Middle frontal gyrus (tissue), 1 donor: ENCODE results near the gene GPR4.
"Not testable (repeated sequence)": the region's sequence is repeated elsewhere in the genome, so short reads cannot be mapped to it uniquely, and the experiment has no call there.

ENCODE experiments used
- DNase-seq: peaks from one replicate; pipeline ENCODE4 v3.0.0-alpha.2; 2015; ENCODE audit warnings: low spot score; ENCODE audit errors: extremely low spot score

GPR4 gene

DNA sequence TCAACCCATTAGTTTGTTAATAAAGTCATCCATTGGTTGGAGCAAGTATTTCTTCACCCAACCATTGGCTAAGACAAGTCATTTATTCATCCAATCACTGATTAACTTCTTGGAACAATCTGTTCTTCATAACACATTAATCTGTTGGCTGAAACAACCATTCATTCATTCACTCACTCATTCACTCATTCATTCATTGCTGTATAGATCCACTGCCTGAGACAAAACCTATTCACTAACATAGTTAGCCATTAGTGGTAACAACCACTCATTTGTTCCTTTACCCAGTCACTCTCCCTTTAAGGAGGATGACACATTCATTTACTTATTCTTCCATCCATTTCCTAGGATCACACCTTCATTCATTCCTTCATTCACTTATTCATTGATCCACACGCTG lies 22.0 kb upstream of the GPR4 start:
- no peak for DNase-seq

GRCh38 chr19:45621976-45622503 lies 20.0 kb upstream of the GPR4 start:
- no peak for DNase-seq

DNA sequence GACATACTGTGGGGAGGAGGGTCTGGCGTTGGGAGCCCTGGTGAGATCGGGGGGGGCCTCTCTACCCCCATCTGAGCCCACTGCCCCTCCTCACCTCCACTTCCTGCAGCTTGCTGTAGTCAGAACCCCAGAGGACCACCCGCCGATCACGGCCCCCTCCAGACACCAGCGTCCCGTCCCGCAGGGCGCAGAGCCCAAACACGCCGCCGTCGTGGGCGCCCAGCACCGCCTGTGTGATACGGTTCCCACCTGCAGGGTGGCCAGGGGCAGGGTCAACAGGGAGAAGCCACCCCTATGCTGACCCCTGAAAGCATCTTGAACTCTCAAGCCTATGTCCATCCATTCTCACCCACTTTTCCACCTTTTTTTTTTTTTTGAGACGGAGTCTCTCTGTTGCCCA lies 19.4 kb upstream of the GPR4 start:
- DNase-seq = no peak

GRCh38 chr19:45616704-45617017 lies 14.6 kb upstream of the GPR4 start:
- no peak for DNase-seq

GRCh38 chr19:45615795-45616703 lies 14.0 kb upstream of the GPR4 start:
- DNase-seq = no peak

DNA sequence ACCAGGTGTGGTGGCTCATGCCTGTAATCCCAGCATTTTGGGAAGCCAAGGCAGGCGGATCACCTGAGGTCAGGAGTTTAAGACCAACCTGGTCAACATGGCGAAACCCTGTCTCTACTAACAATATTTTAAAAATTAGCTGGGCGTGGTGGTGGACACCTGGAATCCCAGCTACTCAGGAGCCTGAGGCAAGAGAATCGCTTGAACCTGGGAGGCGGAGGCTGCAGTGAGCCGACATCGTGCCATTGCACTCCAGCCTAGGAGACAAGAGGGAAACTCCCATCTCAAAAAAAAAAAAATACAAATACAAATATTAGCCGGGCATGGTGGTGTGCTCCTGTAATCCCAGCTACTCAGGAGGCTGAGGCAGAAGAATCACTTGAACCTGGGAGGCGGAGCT lies 13.0 kb upstream of the GPR4 start:
- not testable (repeated sequence) for DNase-seq

DNA sequence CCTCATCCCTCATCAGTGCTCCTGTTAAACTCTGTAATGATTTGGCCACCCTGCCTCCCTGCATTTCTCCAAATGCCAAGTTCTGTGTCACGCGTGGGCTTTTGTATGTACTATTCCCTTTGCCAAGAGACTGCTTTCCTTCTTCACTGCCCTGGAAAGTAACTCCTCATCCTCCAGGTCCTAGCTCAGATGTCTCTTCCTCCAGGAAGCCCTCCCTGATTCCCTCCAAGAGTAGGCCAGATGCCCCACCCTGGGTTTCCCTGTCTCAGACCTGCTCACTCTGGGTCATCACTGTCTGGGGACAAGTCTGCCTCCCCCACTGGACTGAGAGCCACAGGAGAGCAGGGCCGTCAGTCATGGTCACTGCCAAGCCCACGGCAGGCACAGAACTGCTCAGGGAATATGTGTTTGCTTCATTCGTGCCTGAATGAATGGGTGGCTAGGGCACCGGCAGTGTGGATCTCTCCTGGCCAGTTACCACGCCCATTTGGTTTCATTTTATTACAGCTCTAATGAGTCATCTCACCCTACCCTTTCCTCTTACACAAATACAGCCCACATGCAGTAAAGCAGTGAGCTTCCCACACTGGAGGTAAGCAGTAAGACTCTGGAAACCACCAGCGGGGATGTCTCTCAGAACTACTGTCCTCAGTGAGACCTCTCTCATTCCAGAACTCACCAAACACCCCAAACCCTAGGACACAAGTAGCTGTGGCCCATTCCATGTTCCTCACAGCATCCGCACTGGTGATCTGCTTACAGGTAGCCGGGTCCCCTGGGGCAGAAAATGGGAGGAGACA lies 12.1 kb upstream of the GPR4 start:
- DNase-seq = no peak

DNA sequence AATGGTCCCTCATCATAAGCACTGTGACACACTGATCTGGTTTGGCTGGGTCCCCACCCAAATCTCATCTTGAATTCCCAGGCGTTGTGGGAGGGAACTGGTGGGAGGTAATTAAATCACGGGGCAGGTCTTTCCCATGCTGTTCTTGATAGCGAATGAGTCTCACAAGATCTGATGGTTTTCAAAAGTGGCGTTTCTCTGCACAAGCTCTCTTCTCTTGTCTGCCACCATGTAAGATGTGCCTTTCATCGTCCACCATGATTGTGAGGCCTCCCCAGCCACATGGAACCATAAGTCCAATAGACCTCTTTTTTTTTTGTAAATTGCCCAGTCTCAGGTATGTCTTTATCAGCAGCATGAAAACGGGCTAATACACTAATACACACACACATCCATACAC lies 6.9 kb upstream of the GPR4 start:
- no peak for DNase-seq

DNA sequence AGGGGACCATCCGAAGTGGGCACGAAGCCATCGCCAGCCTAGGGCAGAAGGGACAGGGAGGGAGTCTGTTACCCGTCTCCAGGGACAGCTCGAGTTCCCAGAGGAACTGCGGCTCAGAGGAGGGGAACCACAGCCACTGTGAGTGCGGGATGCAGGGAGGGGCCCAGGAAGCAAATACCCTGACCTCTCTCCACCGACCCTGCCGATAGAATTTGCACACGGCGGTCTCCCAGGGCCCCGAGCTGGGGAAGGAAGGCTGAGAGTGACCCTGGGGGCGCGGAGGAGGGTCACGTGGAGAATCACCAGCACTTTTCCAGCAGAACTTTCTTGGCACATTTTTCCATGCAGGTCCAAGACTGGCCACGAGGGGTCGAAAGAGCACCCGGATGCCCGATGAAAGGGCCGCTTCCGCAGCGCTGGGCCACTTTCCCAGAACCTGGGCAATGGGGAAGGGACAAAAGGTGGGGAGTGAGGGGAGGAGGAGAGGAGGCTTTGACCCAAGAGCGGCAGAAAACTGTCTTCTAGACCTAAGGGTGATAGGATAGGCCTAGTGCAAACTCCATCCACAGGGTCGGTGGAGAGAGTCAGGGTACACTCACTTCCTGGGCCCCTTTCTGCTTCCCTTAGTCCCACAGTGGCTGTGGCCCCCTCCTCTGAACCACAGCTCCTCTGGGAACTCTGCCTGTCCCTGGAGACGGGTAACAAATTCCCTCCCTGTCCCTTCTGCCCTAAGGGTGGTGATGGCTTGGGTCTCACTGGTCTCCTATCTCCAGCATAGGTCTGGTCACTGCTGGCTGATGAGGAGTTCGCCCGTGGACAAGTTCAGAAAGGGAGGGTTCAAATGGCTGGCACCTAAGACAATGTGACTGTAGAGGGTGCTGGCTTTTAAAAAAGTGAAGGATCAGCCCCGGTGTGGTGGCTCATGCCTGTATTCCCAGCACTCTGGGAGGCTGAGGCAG lies 5.3 kb upstream of the GPR4 start:
- peak; percentile 47 for DNase-seq

DNA sequence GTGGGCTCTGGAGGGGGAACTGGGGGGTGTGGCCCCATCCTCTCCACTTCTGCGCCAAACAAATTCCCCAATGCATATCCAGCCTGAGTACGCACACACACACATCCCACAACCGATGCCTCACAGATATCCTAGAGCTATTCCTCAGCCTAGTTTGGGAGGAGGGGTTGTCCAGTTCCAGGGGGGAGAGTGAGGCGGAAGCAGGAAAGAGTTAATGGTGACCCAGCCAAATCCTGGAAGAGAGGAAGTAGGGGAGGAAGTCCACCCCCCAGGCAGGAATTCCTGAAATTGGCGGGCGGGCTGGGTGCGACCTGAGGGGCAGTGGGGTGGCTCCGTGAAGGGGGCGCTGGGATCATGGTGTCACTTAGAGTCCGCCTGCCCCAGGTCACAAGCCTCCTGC lies 897 bp downstream of the GPR4 start:
- no peak for DNase-seq

- DNase-seq = no peak
Observed at GRCh38 chr19:45600340-45600885, 1.6 kb downstream of the GPR4 start.

DNA sequence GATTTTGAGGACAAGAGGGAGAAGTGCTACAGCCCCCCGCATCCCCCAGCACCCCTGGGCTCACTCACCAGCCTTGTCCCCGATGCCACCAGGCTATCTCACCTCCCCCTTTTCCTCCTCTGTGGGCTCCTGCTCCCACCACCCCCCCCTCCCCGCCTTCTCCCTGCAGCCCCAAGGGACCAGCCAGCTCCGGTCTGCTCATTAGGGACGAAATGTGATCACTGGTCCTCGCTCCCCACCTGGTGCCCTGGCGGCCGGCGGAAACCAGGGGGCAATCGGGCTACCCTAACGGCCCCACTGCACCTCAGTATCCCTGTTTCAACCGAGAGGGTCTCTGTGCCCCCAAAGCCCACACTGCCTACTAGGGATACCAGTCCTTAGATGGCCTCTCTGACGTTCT lies 2.7 kb downstream of the GPR4 start:
- no peak for DNase-seq

GRCh38 chr19:45598267-45599001 lies 3.6 kb downstream of the GPR4 start:
- DNase-seq = no peak

DNA sequence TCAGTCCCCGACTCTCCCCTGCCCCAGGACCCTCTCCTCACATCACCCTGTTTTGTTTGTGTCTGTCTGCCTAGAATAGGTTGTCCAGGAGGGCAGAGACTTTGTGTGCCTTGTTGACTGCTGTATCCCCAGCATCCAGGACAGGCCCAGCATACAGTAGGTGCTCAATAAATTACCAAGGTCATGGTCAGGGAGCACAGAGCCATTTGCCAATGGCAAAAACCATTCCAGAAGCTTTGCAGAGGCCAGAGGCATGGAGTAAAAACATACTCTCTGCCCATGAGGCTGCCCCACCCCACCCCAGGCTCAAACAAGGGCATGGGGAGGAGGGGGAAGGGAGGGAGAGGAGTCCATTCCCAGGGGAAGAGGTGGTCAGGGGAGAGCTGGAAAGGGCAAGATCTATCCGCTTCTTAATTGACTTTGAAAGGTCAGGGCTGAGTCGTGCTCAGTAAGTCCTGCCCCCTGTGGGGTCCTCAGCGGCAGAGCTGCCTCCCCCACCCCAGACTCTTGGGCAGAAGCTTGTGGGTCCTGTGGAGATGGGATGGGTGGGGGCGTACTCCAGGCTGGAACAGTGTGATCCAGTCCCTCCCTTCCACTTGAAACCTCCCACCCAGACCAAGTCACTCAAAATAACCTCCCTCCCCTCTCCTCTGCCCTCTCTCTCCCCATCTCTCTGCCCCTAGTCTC lies 4.4 kb downstream of the GPR4 start:
- DNase-seq = no peak

GRCh38 chr19:45595814-45596213 lies 6.2 kb downstream of the GPR4 start:
- DNase-seq = no peak

DNA sequence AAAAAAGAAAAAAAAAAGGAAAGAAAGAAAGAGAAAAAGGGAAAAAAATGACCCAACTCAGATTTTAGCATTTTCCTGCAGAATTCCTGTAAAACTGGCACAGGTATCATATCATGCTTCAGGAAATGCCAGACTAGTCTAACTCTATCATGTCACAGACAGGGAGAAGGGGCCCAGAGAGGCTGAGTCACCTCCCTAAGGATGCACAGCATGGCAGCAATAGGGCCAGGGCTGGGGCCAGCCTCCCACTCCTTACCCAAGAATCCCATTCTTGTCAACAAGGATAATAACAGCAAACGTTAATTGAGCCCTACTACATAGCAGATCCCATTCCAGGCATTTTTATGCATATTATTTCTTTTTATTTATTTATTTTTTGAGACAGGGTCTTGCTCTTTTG lies 8.5 kb downstream of the GPR4 start:
- no peak for DNase-seq

GRCh38 chr19:45592366-45592765 lies 9.6 kb downstream of the GPR4 start:
- DNase-seq = no peak

DNA sequence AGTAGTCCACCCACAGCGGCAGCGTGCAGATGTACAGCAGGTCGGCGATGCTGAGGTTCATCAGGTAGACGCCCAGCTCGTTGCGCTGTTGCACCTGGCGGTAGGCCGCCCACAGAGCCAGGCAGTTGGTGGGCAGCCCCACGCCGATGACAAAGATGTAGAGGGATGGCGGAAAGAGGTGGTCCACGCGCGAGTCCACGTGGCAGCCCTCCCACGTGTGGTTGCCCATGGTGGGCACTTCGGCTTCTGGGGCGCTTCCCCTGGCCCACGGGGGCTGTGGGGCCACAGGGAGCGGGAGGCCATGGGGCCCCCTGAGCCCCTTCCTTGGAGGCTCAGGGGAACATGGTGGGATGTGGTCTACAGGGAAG lies 10.4 kb downstream of the GPR4 start:
- DNase-seq = no peak

DNA sequence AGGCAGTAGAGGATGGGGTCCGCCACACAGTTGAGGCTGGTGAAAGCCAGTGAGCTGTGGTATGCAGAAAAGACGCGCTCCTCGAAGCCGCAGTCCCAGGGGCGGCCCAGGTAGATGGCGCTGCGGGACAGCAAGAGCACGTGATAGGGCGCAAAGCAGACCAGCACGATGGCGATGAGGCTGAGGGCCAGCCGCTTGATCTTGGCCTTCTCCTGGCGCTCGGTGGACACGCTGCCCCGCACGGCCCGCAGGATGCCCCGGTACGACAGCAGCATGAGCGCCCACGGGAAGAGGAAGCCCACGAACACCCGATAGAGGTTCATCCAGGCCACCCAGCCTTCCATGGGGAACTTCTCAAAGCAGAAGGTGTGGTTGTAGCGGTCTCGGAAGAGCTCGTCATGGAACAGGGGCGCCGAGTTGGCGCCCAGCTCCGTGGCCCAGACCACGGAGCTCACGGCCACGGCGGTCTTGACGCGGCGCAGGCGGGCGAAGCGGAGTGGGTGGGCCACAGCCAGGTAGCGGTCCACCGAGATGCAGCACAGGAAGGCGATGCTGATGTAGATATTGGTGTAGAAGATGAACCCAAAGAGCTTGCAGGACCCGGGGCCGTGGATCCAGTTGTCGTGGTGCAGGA lies 10.9 kb downstream of the GPR4 start:
- no peak for DNase-seq
